SK-N-SH (cell line): ENCODE results near the gene ZNF417. TPM values are rescaled to one million over a fixed set of nuclear protein-coding genes. Genes with fewer than 3 reads are reported as not detected.

ENCODE experiments used
- CTCF ChIA-PET: fragments of 300-600, 350-600 bp; formaldehyde crosslinking; extraction: SDS; loops from one replicate; lab custom pipeline; 2021; lab: Yijun Ruan, JAX
- POLR2A ChIA-PET: fragments of 350-600 bp; sonication (Branson Sonifier 250); formaldehyde crosslinking; extraction: SDS; loops from one replicate; lab custom pipeline; 2020; ENCODE audit warnings: antibody characterized with exemption, inconsistent platforms; lab: Yijun Ruan, JAX
- DNase-seq: peaks from one replicate; pipeline ENCODE4 v3.0.0; 2012
- H2AFZ ChIP-seq: fragments of 200-600 bp; sonication (generic); 2 replicates; pipeline ENCODE4 v1.8.1; 2016; ENCODE audit warnings: antibody characterized with exemption, mild to moderate bottlenecking, low read depth
- H3F3A ChIP-seq: fragments of 200-600 bp; sonication (generic); replicated peaks from 2 replicates; pipeline ENCODE3; 2016; ENCODE audit warnings: antibody characterized with exemption, mild to moderate bottlenecking; ENCODE audit not compliant: insufficient read depth
- H3K27ac ChIP-seq, 2 experiments: fragments of 200-500 bp in 1 of 2; fragments of 200-600 bp in 1 of 2; sonication (Bioruptor generic) in 1 of 2; sonication (generic), shearing (Covaris generic) in 1 of 2; 2 replicates each; pipeline versions ENCODE4 v1.5.1 to v1.6.1; 2014 to 2016; ENCODE audit warnings: low read depth in 2 of 2, inconsistent platforms in 1 of 2, low read length in 1 of 2, mild to moderate bottlenecking in 1 of 2, mixed read lengths in 1 of 2
- H3K27me3 ChIP-seq: fragments of 200-600 bp; sonication (generic), shearing (Covaris generic); 2 replicates; pipeline ENCODE4 v1.6.1; 2016; ENCODE audit warnings: mixed run types; ENCODE audit not compliant: insufficient read depth
- H3K36me3 ChIP-seq, 2 experiments: fragments of 200-500 bp in 1 of 2; fragments of 200-600 bp in 1 of 2; sonication (Bioruptor generic) in 1 of 2; sonication (generic) in 1 of 2; replicated peaks in 1 of 2; 2 replicates each; pipeline versions ENCODE3 to v1.5.1; 2014 to 2016; ENCODE audit warnings: low read length in 1 of 2, mild to moderate bottlenecking in 1 of 2; ENCODE audit not compliant: insufficient read depth in 2 of 2, control insufficient read depth in 1 of 2
- H3K4me1 ChIP-seq, 2 experiments: fragments of 200-500 bp in 1 of 2; fragments of 200-600 bp in 1 of 2; sonication (Bioruptor generic) in 1 of 2; sonication (generic), shearing (Covaris generic) in 1 of 2; 2 replicates each; pipeline versions ENCODE4 v1.5.1 to v1.6.1; 2014 to 2016; ENCODE audit warnings: low read depth in 1 of 2, low read length in 1 of 2, mixed run types in 1 of 2; ENCODE audit not compliant: insufficient read depth in 2 of 2, control insufficient read depth in 1 of 2
- H3K4me2 ChIP-seq: fragments of 200-600 bp; sonication (generic), shearing (Covaris generic); 2 replicates; pipeline ENCODE4 v1.6.1; 2017; ENCODE audit warnings: mixed run types
- H3K4me3 ChIP-seq, 2 experiments: fragments of 200-500 bp in 1 of 2; fragments of 200-600 bp in 1 of 2; sonication (Bioruptor generic) in 1 of 2; sonication (generic), shearing (Covaris generic) in 1 of 2; 2 replicates each; pipeline versions ENCODE4 v1.5.1 to v1.8.1; 2014 to 2016; ENCODE audit warnings: low read depth in 2 of 2, inconsistent platforms in 1 of 2, low read length in 1 of 2, mild to moderate bottlenecking in 1 of 2, mixed read lengths in 1 of 2, moderate library complexity in 1 of 2
- H3K79me2 ChIP-seq: fragments of 200-600 bp; sonication (generic); 2 replicates; pipeline ENCODE4 v1.8.1; 2017; ENCODE audit warnings: mild to moderate bottlenecking; ENCODE audit not compliant: insufficient read depth
- H3K9ac ChIP-seq: fragments of 200-600 bp; sonication (generic); 2 replicates; pipeline ENCODE4 v1.6.1; 2017; ENCODE audit warnings: mixed run types
- H3K9me2 ChIP-seq: fragments of 200-600 bp; sonication (generic); 2 replicates; pipeline ENCODE4 v1.6.1; 2017; ENCODE audit warnings: mixed run types
- H3K9me3 ChIP-seq: fragments of 200-600 bp; sonication (generic); 2 replicates; pipeline ENCODE4 v1.6.1; 2017; ENCODE audit warnings: mixed run types, mild to moderate bottlenecking, moderate library complexity
- H4K20me1 ChIP-seq: fragments of 200-600 bp; sonication (generic); 2 replicates; pipeline ENCODE4 v1.6.1; 2017; ENCODE audit warnings: mild to moderate bottlenecking, mixed run types; ENCODE audit not compliant: insufficient read depth
- CHD2 ChIP-seq: fragments of 150-350 bp; IDR thresholded peaks from 2 replicates; pipeline ENCODE4 v1.6.1; 2018; ENCODE audit warnings: low read length; ENCODE audit not compliant: partially characterized antibody
- CTCF ChIP-seq: fragments of 200-600 bp; sonication (generic); IDR thresholded peaks from 2 replicates; pipeline ENCODE4 v1.6.1; 2017; ENCODE audit warnings: antibody characterized with exemption, mild to moderate bottlenecking, moderate library complexity
- ELF1 ChIP-seq: IDR thresholded peaks from 2 replicates; pipeline ENCODE4 v1.4.0; 2012
- EP300 ChIP-seq, 2 experiments: IDR thresholded peaks; 2 replicates each; pipeline versions ENCODE4 v1.4.0 to v1.6.1; 2012; ENCODE audit warnings: borderline replicate concordance in 1 of 2, low read depth in 1 of 2, low read length in 1 of 2
- EZH2phosphoT487 ChIP-seq: fragments of 200-600 bp; sonication (generic); IDR thresholded peaks from 2 replicates; pipeline ENCODE4 v1.6.1; 2017; ENCODE audit warnings: low read depth, mixed run types, mild to moderate bottlenecking, antibody characterized with exemption, moderate library complexity, borderline replicate concordance
- FOSL2 ChIP-seq: IDR thresholded peaks from 2 replicates; pipeline ENCODE4 v1.4.0; 2012; ENCODE audit warnings: low read depth, mild to moderate bottlenecking, moderate library complexity, borderline replicate concordance
- FOXJ3 ChIP-seq: sonication (generic); formaldehyde crosslinking; IDR thresholded peaks from 2 replicates; pipeline ENCODE4 v1.5.1; 2020; ENCODE audit warnings: mild to moderate bottlenecking, missing genetic modification reagents
- FOXM1 ChIP-seq: IDR thresholded peaks from 2 replicates; pipeline ENCODE4 v1.4.0; 2012; ENCODE audit warnings: low read depth, mild to moderate bottlenecking
- GATA2 ChIP-seq: sonication (generic); formaldehyde crosslinking; IDR thresholded peaks from 2 replicates; pipeline ENCODE4 v1.5.0; 2020; ENCODE audit warnings: mild to moderate bottlenecking, missing genetic modification reagents
- MEF2A ChIP-seq: IDR thresholded peaks from 2 replicates; pipeline ENCODE4 v1.4.0; 2012; ENCODE audit warnings: low read depth, borderline replicate concordance
- NFIC ChIP-seq: IDR thresholded peaks from 2 replicates; pipeline ENCODE4 v1.4.0; 2012; ENCODE audit warnings: borderline replicate concordance
- NRF1 ChIP-seq: IDR thresholded peaks from 2 replicates; pipeline ENCODE4 v1.6.1; 2012; ENCODE audit warnings: low read depth, mild to moderate bottlenecking, low read length
- POLR2AphosphoS5 ChIP-seq: IDR thresholded peaks from 2 replicates; pipeline ENCODE4 v1.6.1; 2012; ENCODE audit warnings: low read depth, low read length
- RAD21 ChIP-seq: IDR thresholded peaks from 2 replicates; pipeline ENCODE4 v1.6.1; 2012; ENCODE audit warnings: mild to moderate bottlenecking, low read length
- RCOR1 ChIP-seq: fragments of 150-350 bp; IDR thresholded peaks from 2 replicates; pipeline ENCODE4 v1.6.1; 2017; ENCODE audit warnings: antibody characterized with exemption, low read length
- RXRA ChIP-seq: IDR thresholded peaks from 2 replicates; pipeline ENCODE4 v1.4.0; 2012; ENCODE audit warnings: low read depth, mild to moderate bottlenecking, borderline replicate concordance
- SIN3A ChIP-seq: IDR thresholded peaks from 2 replicates; pipeline ENCODE4 v1.6.1; 2012; ENCODE audit warnings: low read depth, mild to moderate bottlenecking, low read length, moderate library complexity, borderline replicate concordance
- TAF1 ChIP-seq: IDR thresholded peaks from 2 replicates; pipeline ENCODE4 v1.6.1; 2012; ENCODE audit warnings: low read depth, mild to moderate bottlenecking, low read length, moderate library complexity, borderline replicate concordance
- WGBS: methylation state at CpG from one replicate; pipeline ENCODE4 v1.1.6; 2017; ENCODE audit warnings: low lambda C conversion rate; 5-methylcytosine and 5-hydroxymethylcytosine counted together
- polyA plus RNA-seq, 3 experiments: library from polyadenylated mRNA; depleted of rRNA; stranded (reverse); fragments of >200 nt; gene quantifications; 2 replicates each; pipeline ENCODE4 v1.2.3, GENCODE V29; 2012
- TF ChIP-seq, protein P1 (sequence below): IDR thresholded peaks from 2 replicates; pipeline ENCODE4 v1.6.1; 2012; ENCODE audit warnings: mild to moderate bottlenecking, low read depth, low read length, moderate library complexity
- TF ChIP-seq, protein P2 (sequence below): IDR thresholded peaks from 2 replicates; pipeline ENCODE4 v1.4.0; 2012; ENCODE audit warnings: low read depth, borderline replicate concordance
- TF ChIP-seq, protein P3 (sequence below): fragments of 150-350 bp; IDR thresholded peaks from 2 replicates; pipeline ENCODE4 v1.6.1; 2016; ENCODE audit warnings: mild to moderate bottlenecking, low read depth, low read length

The ZNF417 gene
- polyA plus RNA-seq, 1 of the 3 experiments (the other 2 are of a cell fraction) = 1.7 TPM

DNA sequence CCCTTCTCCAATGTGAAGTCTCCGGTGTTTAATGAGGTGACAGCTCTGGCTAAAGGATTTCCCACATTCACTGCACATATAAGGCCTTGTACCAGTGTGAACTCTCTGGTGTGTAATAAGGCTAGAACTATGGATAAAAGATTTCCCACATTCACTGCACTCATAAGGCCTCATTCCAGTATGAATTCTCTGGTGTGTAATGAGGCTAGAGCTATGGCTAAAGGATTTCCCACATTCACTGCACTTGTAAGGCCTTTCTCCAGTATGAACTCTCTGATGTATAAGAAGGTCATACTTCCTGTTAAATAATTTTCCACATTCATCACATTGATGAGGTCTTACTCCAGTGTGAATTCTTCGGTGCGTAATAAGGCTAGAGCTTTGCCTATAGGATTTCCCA lies 25.2 kb upstream of the ZNF417 start (continued):
- no peak for TF ChIP-seq RCOR1
- TF ChIP-seq GATA2 = no peak
- TF ChIP-seq FOXM1 = no peak
- TF ChIP-seq MEF2A = no peak
- TF ChIP-seq CTCF = no peak

GRCh38 chr19:57935731-57936130 lies 19.3 kb upstream of the ZNF417 start:
- Histone ChIP-seq H3K4me1 (no peaks in the 10 kb centered on the region), H3F3A (no peaks in the 10 kb centered on the region), H3K4me2 (no peak overlapping the region), H3K4me3 (no peak overlapping the region), H3K79me2 (peaks cover 5% of the 10 kb centered on the region; the same call in 1 of the 2 replicates), H4K20me1 (no peaks in the 10 kb centered on the region), H3K27me3 (no peaks in the 10 kb centered on the region), H2AFZ (no peak overlapping the region), H3K9me2 (no peaks in the 10 kb centered on the region), H3K9ac (no peak overlapping the region), H3K9me3 (no peaks in the 10 kb centered on the region), H3K36me3 (peaks cover 2 to 27% of the 10 kb centered on the region in 2 experiments), H3K27ac (no peak overlapping the region)
- TF ChIP-seq ELF1 (no peak), RXRA (no peak), RAD21 (no peak), NRF1 (no peak), FOSL2 (no peak), GATA2 (no peak), POLR2AphosphoS5 (no peak), SIN3A (no peak), EP300 (IDR thresholded peaks at IDR 0.05; ENCODE audit: borderline replicate concordance in 1 of 2, low read depth in 1 of 2, low read length in 1 of 2) (no peak), TAF1 (no peak), CHD2 (no peak), NFIC (no peak), FOXJ3 (CRISPR knock-in tag) (no peak), EZH2phosphoT487 (no peak)
- TF ChIP-seq, protein P1, sequence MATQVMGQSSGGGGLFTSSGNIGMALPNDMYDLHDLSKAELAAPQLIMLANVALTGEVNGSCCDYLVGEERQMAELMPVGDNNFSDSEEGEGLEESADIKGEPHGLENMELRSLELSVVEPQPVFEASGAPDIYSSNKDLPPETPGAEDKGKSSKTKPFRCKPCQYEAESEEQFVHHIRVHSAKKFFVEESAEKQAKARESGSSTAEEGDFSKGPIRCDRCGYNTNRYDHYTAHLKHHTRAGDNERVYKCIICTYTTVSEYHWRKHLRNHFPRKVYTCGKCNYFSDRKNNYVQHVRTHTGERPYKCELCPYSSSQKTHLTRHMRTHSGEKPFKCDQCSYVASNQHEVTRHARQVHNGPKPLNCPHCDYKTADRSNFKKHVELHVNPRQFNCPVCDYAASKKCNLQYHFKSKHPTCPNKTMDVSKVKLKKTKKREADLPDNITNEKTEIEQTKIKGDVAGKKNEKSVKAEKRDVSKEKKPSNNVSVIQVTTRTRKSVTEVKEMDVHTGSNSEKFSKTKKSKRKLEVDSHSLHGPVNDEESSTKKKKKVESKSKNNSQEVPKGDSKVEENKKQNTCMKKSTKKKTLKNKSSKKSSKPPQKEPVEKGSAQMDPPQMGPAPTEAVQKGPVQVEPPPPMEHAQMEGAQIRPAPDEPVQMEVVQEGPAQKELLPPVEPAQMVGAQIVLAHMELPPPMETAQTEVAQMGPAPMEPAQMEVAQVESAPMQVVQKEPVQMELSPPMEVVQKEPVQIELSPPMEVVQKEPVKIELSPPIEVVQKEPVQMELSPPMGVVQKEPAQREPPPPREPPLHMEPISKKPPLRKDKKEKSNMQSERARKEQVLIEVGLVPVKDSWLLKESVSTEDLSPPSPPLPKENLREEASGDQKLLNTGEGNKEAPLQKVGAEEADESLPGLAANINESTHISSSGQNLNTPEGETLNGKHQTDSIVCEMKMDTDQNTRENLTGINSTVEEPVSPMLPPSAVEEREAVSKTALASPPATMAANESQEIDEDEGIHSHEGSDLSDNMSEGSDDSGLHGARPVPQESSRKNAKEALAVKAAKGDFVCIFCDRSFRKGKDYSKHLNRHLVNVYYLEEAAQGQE = no peak
- TF ChIP-seq, protein P2, sequence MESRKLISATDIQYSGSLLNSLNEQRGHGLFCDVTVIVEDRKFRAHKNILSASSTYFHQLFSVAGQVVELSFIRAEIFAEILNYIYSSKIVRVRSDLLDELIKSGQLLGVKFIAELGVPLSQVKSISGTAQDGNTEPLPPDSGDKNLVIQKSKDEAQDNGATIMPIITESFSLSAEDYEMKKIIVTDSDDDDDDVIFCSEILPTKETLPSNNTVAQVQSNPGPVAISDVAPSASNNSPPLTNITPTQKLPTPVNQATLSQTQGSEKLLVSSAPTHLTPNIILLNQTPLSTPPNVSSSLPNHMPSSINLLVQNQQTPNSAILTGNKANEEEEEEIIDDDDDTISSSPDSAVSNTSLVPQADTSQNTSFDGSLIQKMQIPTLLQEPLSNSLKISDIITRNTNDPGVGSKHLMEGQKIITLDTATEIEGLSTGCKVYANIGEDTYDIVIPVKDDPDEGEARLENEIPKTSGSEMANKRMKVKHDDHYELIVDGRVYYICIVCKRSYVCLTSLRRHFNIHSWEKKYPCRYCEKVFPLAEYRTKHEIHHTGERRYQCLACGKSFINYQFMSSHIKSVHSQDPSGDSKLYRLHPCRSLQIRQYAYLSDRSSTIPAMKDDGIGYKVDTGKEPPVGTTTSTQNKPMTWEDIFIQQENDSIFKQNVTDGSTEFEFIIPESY = no peak
- TF ChIP-seq, protein P3, sequence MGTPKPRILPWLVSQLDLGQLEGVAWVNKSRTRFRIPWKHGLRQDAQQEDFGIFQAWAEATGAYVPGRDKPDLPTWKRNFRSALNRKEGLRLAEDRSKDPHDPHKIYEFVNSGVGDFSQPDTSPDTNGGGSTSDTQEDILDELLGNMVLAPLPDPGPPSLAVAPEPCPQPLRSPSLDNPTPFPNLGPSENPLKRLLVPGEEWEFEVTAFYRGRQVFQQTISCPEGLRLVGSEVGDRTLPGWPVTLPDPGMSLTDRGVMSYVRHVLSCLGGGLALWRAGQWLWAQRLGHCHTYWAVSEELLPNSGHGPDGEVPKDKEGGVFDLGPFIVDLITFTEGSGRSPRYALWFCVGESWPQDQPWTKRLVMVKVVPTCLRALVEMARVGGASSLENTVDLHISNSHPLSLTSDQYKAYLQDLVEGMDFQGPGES = no peak
- ChIA-PET CTCF (no interaction called here), POLR2A (no interaction called here)
- 79% methylated on average over 12 of the region's 12 CpGs for WGBS
- no peak for DNase-seq
